Gastrocnemius medialis (tissue), 4 donors: ENCODE measurements around the gene PHF10.

Experiments
- CTCF ChIP-seq, 5 experiments: fragments of 450-650 bp in 3 of 5; fragments of 200-600 bp in 2 of 5; sonication (generic) in 2 of 5; IDR thresholded peaks in 4 of 5; conservative IDR thresholded peaks in 1 of 5; 1 replicate in 4 of 5; 2 replicates in 1 of 5; pipeline ENCODE4 v1.5.1; 2016 to 2019; ENCODE audit warnings: antibody characterized with exemption in 5 of 5, mild to moderate bottlenecking in 3 of 5, moderate library complexity in 3 of 5
- POLR2A ChIP-seq, 2 donors: fragments of 450-650 bp; IDR thresholded peaks; one replicate each; pipeline ENCODE4 v1.6.1; 2017; ENCODE audit warnings: antibody characterized with exemption in 2 of 2, mild to moderate bottlenecking in 2 of 2, moderate library complexity in 2 of 2

- no peak for TF ChIP-seq CTCF (IDR thresholded peaks at IDR 0.05 in 4 of 5, conservative IDR thresholded peaks at IDR 0.05 in 1 of 5)
- TF ChIP-seq POLR2A (IDR thresholded peaks at IDR 0.05) = no peak
Observed at GRCh38 chr6:169707772-169708171, 16.5 kb downstream of the PHF10 start.
